ENCODE data around the gene HTT. TPM values are rescaled to one million over a fixed set of nuclear protein-coding genes. Genes with fewer than 3 reads are reported as not detected.

HTT gene
- total RNA-seq, 2 experiments from 2014 or later = 57.6 to 69.8 TPM

GRCh38 chr4:3250438-3250955, 176.0 kb downstream of the HTT start:
- no peaks in the 10 kb centered on the region for H3K4me1 Mint-ChIP-seq (ENCODE audit: low read depth)
- no peak overlapping the region for H3K27ac Mint-ChIP-seq

DNA sequence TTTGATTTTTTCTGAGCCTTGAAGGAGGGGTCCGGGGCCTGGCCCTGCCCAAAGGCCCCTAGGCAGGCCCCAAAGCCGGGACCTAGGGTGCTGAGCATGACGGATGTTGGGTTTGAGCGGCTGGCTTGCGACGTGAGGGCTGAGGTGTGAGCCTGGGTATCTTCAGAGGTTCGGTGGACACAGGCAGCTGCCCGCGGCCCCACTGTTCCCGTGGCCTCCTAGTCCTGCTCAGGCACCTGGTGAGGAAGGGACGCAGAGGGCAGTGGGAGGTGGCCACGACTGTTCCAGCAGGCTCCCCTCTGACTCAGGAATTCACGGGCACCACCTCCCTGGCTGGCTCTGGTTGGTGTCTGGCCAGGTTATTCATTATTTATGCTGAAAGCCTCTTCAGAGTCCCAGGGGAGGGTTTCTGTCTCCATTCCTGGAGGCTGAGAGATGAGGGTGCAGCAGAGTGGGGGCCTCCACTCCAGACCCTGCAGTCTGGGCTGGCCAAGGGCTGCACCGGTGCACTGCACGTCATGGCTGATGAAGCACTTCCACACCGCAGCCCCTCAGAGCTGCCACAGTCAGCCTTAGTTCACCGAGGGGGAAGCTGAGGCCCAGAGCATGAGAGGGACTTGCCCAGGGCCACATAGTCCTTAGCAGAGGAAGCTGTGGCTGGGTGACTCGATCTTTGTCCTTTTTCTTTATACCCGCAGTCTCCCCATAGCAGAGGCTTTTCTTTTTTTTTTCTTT, 176.6 kb downstream of the HTT start:
- Mint-ChIP-seq H3K9me3 (no peaks in the 10 kb centered on the region), H3K36me3 (no peaks in the 10 kb centered on the region), H3K27me3 (no peaks in the 10 kb centered on the region), H3K27ac (no peak overlapping the region), H3K4me1 (ENCODE audit: low read depth) (no peaks in the 10 kb centered on the region), H3K4me3 (no peak overlapping the region)
- ChIA-PET CTCF (no interaction called here), POLR2A (no interaction called here)
- no peak for DNase-seq
- intact Hi-C loops (cut with micrococcal nuclease) = no loop called here

More at GRCh38 chr4:3250438-3250955, 176.0 kb downstream of the HTT start:
- H3K9me3 Mint-ChIP-seq = no peaks in the 10 kb centered on the region
- H3K36me3 Mint-ChIP-seq = no peaks in the 10 kb centered on the region
- DNase-seq = no peak
- CTCF ChIA-PET = no interaction called here
- POLR2A ChIA-PET = no interaction called here
- intact Hi-C loops (cut with micrococcal nuclease) = no loop called here
- H3K4me3 Mint-ChIP-seq = no peak overlapping the region
- H3K27me3 Mint-ChIP-seq = no peaks in the 10 kb centered on the region

- CTCF ChIA-PET = no interaction called here
- Mint-ChIP-seq H3K27ac (no peak overlapping the region), H3K9me3 (no peaks in the 10 kb centered on the region), H3K27me3 (no peaks in the 10 kb centered on the region), H3K4me1 (ENCODE audit: low read depth) (no peaks in the 10 kb centered on the region), H3K36me3 (no peaks in the 10 kb centered on the region), H3K4me3 (no peak overlapping the region)
- intact Hi-C loops (cut with micrococcal nuclease) = no loop called here
- POLR2A ChIA-PET = no interaction called here
- DNase-seq = no peak
Observed at GRCh38 chr4:3251691-3252479, 177.4 kb downstream of the HTT start.

- H3K4me3 Mint-ChIP-seq = no peak overlapping the region
- no peaks in the 10 kb centered on the region for H3K27me3 Mint-ChIP-seq
- H3K9me3 Mint-ChIP-seq = no peaks in the 10 kb centered on the region
- H3K27ac Mint-ChIP-seq = no peak overlapping the region
- no peak for DNase-seq
- intact Hi-C loops (cut with micrococcal nuclease) = no loop called here
- ChIA-PET CTCF (no interaction called here), POLR2A (no interaction called here)
- no peaks in the 10 kb centered on the region for H3K4me1 Mint-ChIP-seq (ENCODE audit: low read depth)
- H3K36me3 Mint-ChIP-seq = no peaks in the 10 kb centered on the region
Observed at GRCh38 chr4:3252480-3252828, 178.0 kb downstream of the HTT start.

- H3K4me3 Mint-ChIP-seq = no peak overlapping the region
- DNase-seq = no peak
- H3K27ac Mint-ChIP-seq = no peak overlapping the region
- ChIA-PET CTCF (no interaction called here), POLR2A (no interaction called here)
- intact Hi-C loops (cut with micrococcal nuclease) = no loop called here
- H3K27me3 Mint-ChIP-seq = no peaks in the 10 kb centered on the region
- H3K9me3 Mint-ChIP-seq = no peaks in the 10 kb centered on the region
- no peaks in the 10 kb centered on the region for H3K4me1 Mint-ChIP-seq (ENCODE audit: low read depth)
- H3K36me3 Mint-ChIP-seq = no peaks in the 10 kb centered on the region
Observed at GRCh38 chr4:3252831-3253641, 178.6 kb downstream of the HTT start.

GRCh38 chr4:3253808-3254207, 179.3 kb downstream of the HTT start:
- no peak overlapping the region for H3K27ac Mint-ChIP-seq
- CTCF ChIA-PET = no interaction called here

DNA sequence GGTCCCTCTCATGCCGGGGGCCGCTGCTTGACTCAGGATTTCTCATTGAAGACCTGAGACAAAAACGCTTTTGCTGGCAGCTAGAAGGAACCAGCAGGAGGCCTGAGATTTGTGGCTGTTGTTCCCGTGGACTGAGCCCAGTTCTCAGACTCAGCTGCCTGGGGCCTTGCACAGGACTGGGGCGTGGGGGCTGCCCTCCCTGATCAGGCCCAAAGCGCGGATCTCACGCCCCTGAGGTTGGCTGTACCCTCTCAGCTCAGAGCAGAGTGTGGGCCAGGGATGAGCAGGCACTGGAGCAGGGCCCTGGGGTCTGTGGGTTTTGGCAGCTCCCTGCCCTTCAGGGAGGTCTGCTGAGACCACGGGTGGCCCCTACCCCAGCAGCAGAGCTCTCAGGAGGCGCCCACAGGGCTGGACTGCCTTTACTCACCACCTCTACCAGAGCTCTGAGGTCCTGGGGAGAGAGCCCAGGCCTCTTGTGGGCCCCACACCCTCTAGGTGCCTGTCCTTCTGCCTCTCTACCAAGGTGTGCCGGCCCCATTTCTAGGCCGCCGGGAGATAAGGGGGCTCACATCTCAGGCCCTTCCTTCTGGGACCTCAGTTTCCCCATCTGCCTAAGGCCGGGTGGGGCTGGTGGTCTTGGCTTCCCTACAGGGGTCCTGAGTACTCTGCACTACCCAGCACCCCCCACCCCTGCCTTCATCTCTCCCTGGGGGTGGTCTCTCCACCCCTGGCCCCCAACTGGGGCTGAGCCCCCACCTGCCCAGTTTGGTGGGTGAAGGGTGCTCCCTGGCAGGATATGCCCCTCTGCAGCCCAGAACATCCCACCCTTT, 180.0 kb downstream of the HTT start:
- H3K27me3 Mint-ChIP-seq = no peaks in the 10 kb centered on the region
- no peaks in the 10 kb centered on the region for H3K9me3 Mint-ChIP-seq
- no peak overlapping the region for H3K27ac Mint-ChIP-seq
- ChIA-PET POLR2A (no interaction called here), CTCF (no interaction called here)
- H3K36me3 Mint-ChIP-seq = no peaks in the 10 kb centered on the region
- H3K4me1 Mint-ChIP-seq (ENCODE audit: low read depth) = no peaks in the 10 kb centered on the region
- DNase-seq = no peak
- intact Hi-C loops (cut with micrococcal nuclease) = no loop called here
- H3K4me3 Mint-ChIP-seq = no peak overlapping the region

More at GRCh38 chr4:3253808-3254207, 179.3 kb downstream of the HTT start:
- H3K4me3 Mint-ChIP-seq = no peak overlapping the region
- H3K27me3 Mint-ChIP-seq = no peaks in the 10 kb centered on the region
- H3K9me3 Mint-ChIP-seq = no peaks in the 10 kb centered on the region
- intact Hi-C loops (cut with micrococcal nuclease) = no loop called here
- no peaks in the 10 kb centered on the region for H3K4me1 Mint-ChIP-seq (ENCODE audit: low read depth)
- no peaks in the 10 kb centered on the region for H3K36me3 Mint-ChIP-seq
- POLR2A ChIA-PET = no interaction called here
- no peak for DNase-seq

DNA sequence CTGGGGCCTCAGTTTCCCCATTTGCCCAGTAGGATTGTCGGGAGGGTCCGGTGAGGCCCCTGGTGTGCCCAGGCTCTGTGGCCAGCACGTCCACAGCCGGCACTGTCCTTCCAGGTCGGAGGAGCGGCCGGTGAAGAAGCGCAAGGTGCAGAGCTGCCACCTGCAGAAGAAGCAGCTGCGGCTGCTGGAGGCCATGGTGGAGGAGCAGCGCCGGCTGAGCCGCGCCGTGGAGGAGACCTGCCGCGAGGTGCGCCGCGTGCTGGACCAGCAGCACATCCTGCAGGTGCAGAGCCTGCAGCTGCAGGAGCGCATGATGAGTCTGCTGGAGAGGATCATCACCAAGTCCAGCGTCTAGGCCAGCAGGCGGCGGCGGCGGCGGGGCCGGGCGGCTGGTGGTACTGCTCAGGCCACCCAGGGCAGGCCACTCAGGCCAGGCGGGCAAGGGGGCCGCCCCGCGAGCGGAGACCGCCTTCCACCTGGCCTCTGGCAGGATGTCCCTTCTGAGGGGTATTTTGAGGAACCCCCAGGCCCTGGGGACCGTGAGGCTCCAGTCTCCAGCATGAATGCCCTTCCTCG, 181.2 kb downstream of the HTT start:
- no peaks in the 10 kb centered on the region for H3K4me1 Mint-ChIP-seq (ENCODE audit: low read depth)
- H3K36me3 Mint-ChIP-seq = no peaks in the 10 kb centered on the region
- CTCF ChIA-PET = no interaction called here
- POLR2A ChIA-PET = no interaction called here
- peak; percentile 2 for DNase-seq
- no peaks in the 10 kb centered on the region for H3K27me3 Mint-ChIP-seq
- no peak overlapping the region for H3K27ac Mint-ChIP-seq
- intact Hi-C loops (cut with micrococcal nuclease) = no loop called here
- no peaks in the 10 kb centered on the region for H3K9me3 Mint-ChIP-seq
- H3K4me3 Mint-ChIP-seq = no peak overlapping the region

GRCh38 chr4:3256230-3257102, 182.0 kb downstream of the HTT start:
- DNase-seq = peak; percentile 2
- H3K4me3 Mint-ChIP-seq = no peak overlapping the region
- no peaks in the 10 kb centered on the region for H3K4me1 Mint-ChIP-seq (ENCODE audit: low read depth)
- no peak overlapping the region for H3K27ac Mint-ChIP-seq
- H3K27me3 Mint-ChIP-seq = no peaks in the 10 kb centered on the region
- ChIA-PET CTCF (no interaction called here), POLR2A (no interaction called here)
- H3K36me3 Mint-ChIP-seq = no peaks in the 10 kb centered on the region
- no peaks in the 10 kb centered on the region for H3K9me3 Mint-ChIP-seq
- intact Hi-C loops (cut with micrococcal nuclease) = no loop called here

- no peaks in the 10 kb centered on the region for H3K4me1 Mint-ChIP-seq (ENCODE audit: low read depth)
- H3K4me3 Mint-ChIP-seq = no peak overlapping the region
- POLR2A ChIA-PET = no interaction called here
- no peaks in the 10 kb centered on the region for H3K27me3 Mint-ChIP-seq
- CTCF ChIA-PET = interaction anchor here (1.0 kb wide), 1 partner anchor 184 kb away, joined by 3 read pairs; no protein-coding TSS in a partner anchor
- no peaks in the 10 kb centered on the region for H3K36me3 Mint-ChIP-seq
- H3K27ac Mint-ChIP-seq = no peak overlapping the region
- no peak for DNase-seq
- H3K9me3 Mint-ChIP-seq = no peaks in the 10 kb centered on the region
- intact Hi-C loops (cut with micrococcal nuclease) = no loop called here
Observed at GRCh38 chr4:3257103-3257555, 182.6 kb downstream of the HTT start.
